Endothelial cell of umbilical vein (primary cell): ENCODE results near the gene VDR. TPM values are rescaled to one million over a fixed set of nuclear protein-coding genes. Genes with fewer than 3 reads are reported as not detected.

Experiments used
- BruUV-seq: library from RNA; stranded (reverse); fragments of 400-500 nt; replicated peaks from 2 replicates; lab custom pipeline; 2021; lab: Mats Ljungman, UMichigan
- CTCF ChIA-PET: fragments of 300-600, 350-600 bp; sonication (Branson Sonifier 250); formaldehyde crosslinking; loops from one replicate; lab custom pipeline; 2021; ENCODE audit warnings: antibody characterized with exemption, inconsistent platforms; lab: Charles Lee
- POLR2A ChIA-PET: fragments of 300-600, 350-600 bp; sonication (Branson Sonifier 250); formaldehyde crosslinking; loops from one replicate; lab custom pipeline; 2021; ENCODE audit warnings: antibody characterized with exemption, inconsistent platforms; lab: Charles Lee
- DNase-seq: peaks from one replicate; pipeline ENCODE4 v3.0.0-alpha.2; 2011; ENCODE audit warnings: low read depth, low spot score
- FAIRE-seq: peaks from 2 replicates; lab custom pipeline; 2011; peaks lifted over from hg19 to GRCh38; lab: Jason Lieb, UNC
- H2AFZ ChIP-seq: 2 replicates; pipeline ENCODE4 v1.6.0; 2012; ENCODE audit warnings: low read depth, low read length, control low read depth, inconsistent platforms
- H3K27ac ChIP-seq: 2 replicates; pipeline ENCODE4 v1.5.1; 2011; ENCODE audit warnings: low read depth, mild to moderate bottlenecking, control low read depth, low read length, moderate library complexity; ENCODE audit not compliant: insufficient read depth
- H3K27me3 ChIP-seq, 2 experiments: 2 replicates each; pipeline versions ENCODE4 v1.6.0 to v1.6.1; 2011; ENCODE audit warnings: low read length in 2 of 2, mixed read lengths in 1 of 2; ENCODE audit not compliant: control insufficient read depth in 2 of 2, insufficient read depth in 2 of 2
- H3K36me3 ChIP-seq, 2 experiments: 2 replicates in 1 of 2; 3 replicates in 1 of 2; pipeline ENCODE4 v1.5.1; 2011; ENCODE audit warnings: low read length in 2 of 2, mild to moderate bottlenecking in 1 of 2, moderate library complexity in 1 of 2; ENCODE audit not compliant: control insufficient read depth in 2 of 2, insufficient read depth in 2 of 2; ENCODE audit errors: extremely low read depth in 1 of 2
- H3K4me1 ChIP-seq: 3 replicates; pipeline ENCODE4 v1.5.1; 2011; ENCODE audit warnings: mild to moderate bottlenecking, low read length; ENCODE audit not compliant: control insufficient read depth, insufficient read depth; ENCODE audit errors: extremely low read depth
- H3K4me2 ChIP-seq: 2 replicates; pipeline ENCODE4 v1.6.1; 2011; ENCODE audit warnings: low read length, control low read depth, mixed read lengths; ENCODE audit not compliant: insufficient read depth
- H3K4me3 ChIP-seq, 3 experiments: fragments of 200-600 bp in 1 of 3; sonication (generic), shearing (Covaris generic) in 1 of 3; replicated peaks in 1 of 3; 2 replicates each; pipeline ENCODE4 v1.5.1; 2011 to 2016; ENCODE audit warnings: control low read depth in 3 of 3, low read length in 3 of 3, mild to moderate bottlenecking in 2 of 3, inconsistent platforms in 1 of 3, low read depth in 1 of 3, moderate library complexity in 1 of 3; ENCODE audit not compliant: insufficient read depth in 1 of 3
- H3K79me2 ChIP-seq: 2 replicates; pipeline ENCODE4 v1.6.0; 2012; ENCODE audit warnings: low read length, inconsistent platforms; ENCODE audit not compliant: control insufficient read depth, insufficient read depth
- H3K9ac ChIP-seq: replicated peaks from 2 replicates; pipeline ENCODE3; 2011; ENCODE audit warnings: low read length, control low read depth; ENCODE audit not compliant: insufficient read depth; ENCODE audit errors: extremely low read depth
- H3K9me1 ChIP-seq: replicated peaks from 3 replicates; pipeline ENCODE4 v1.6.0; 2011; ENCODE audit warnings: mild to moderate bottlenecking, low read length; ENCODE audit not compliant: control insufficient read depth, insufficient read depth; ENCODE audit errors: extremely low read depth
- H3K9me3 ChIP-seq: replicated peaks from 2 replicates; pipeline ENCODE4 v1.5.1; 2012; ENCODE audit warnings: low read length, inconsistent platforms; ENCODE audit not compliant: control insufficient read depth, insufficient read depth
- H4K20me1 ChIP-seq: replicated peaks from 2 replicates; pipeline ENCODE3; 2011; ENCODE audit warnings: mild to moderate bottlenecking, low read length; ENCODE audit not compliant: control insufficient read depth, insufficient read depth; ENCODE audit errors: extremely low read depth
- EZH2 ChIP-seq: IDR thresholded peaks from 2 replicates; pipeline ENCODE4 v1.6.1; 2012; ENCODE audit warnings: borderline replicate concordance, low read depth, mild to moderate bottlenecking, moderate library complexity, low read length, inconsistent platforms; ENCODE audit not compliant: severe bottlenecking
- FOS ChIP-seq: IDR thresholded peaks from 2 replicates; pipeline ENCODE4 v1.6.1; 2011; ENCODE audit warnings: mild to moderate bottlenecking, low read length, moderate library complexity, borderline replicate concordance; ENCODE audit not compliant: insufficient read depth
- GATA2 ChIP-seq: IDR thresholded peaks from 2 replicates; pipeline ENCODE4 v1.7.0; 2011; ENCODE audit warnings: low read depth, mild to moderate bottlenecking, moderate library complexity, mixed read lengths, low read length; ENCODE audit not compliant: insufficient read length, insufficient read depth
- JUN ChIP-seq: IDR thresholded peaks from 2 replicates; pipeline ENCODE4 v1.6.1; 2011; ENCODE audit warnings: borderline replicate concordance, low read depth; ENCODE audit not compliant: insufficient read length, insufficient read depth
- MYC ChIP-seq: IDR thresholded peaks from one replicate; pipeline ENCODE4 v1.6.1; 2011; ENCODE audit warnings: mild to moderate bottlenecking, low read depth, low read length
- POLR2A ChIP-seq: IDR thresholded peaks from 2 replicates; pipeline ENCODE4 v1.6.1; 2012; ENCODE audit warnings: low read depth, mild to moderate bottlenecking, control low read depth, low read length
- POLR2AphosphoS5 ChIP-seq: IDR thresholded peaks from 2 replicates; pipeline ENCODE4 v1.6.1; 2012; ENCODE audit warnings: low read depth, mild to moderate bottlenecking, control low read depth, low read length, moderate library complexity; ENCODE audit not compliant: insufficient read depth
- dilution Hi-C: fragments of 300-500 bp; cut with MboI; formaldehyde crosslinking; loops from one replicate; pipeline ENCODE4 v1.15.0; 2019; ENCODE audit warnings: low sequenced_read_pairs; ENCODE audit not compliant: extremely low pct_ligation_motif_present
- intact Hi-C: fragments of 100-400 bp; cut with micrococcal nuclease; formaldehyde crosslinking; loops from one replicate; pipeline ENCODE4 v1.10.0; 2022
- polyA plus RNA-seq, 4 experiments: library from polyadenylated mRNA; depleted of rRNA in 3 of 4; stranded (reverse) in 3 of 4; unstranded in 1 of 4; fragments of >200 nt; gene quantifications; 2 replicates each; pipeline versions ENCODE4 v1.2.1 to v1.2.3, GENCODE V29; 2011 to 2012; ENCODE audit warnings: missing spikeins in 1 of 4
- total RNA-seq: library from RNA; stranded (reverse); gene quantifications from 2 replicates; pipeline ENCODE4 v1.2.3, GENCODE V29; 2021
- TF ChIP-seq, protein P1 (sequence below), 2 donors: IDR thresholded peaks; 1 replicate in 1 of 2; 2 replicates in 1 of 2; pipeline ENCODE4 v1.5.1; 2011; ENCODE audit warnings: low read length in 2 of 2, mild to moderate bottlenecking in 2 of 2, moderate library complexity in 2 of 2, control low read depth in 1 of 2, inconsistent platforms in 1 of 2, low read depth in 1 of 2; ENCODE audit not compliant: insufficient read depth in 1 of 2; ENCODE audit errors: extremely low read depth in 1 of 2
- TF ChIP-seq, protein P2 (sequence below): IDR thresholded peaks from 2 replicates; pipeline ENCODE4 v1.6.1; 2011; ENCODE audit not compliant: insufficient read depth, insufficient read length

VDR gene
- total and polyA plus RNA-seq, 2 donors (not counting 3 experiments of a cell fraction or from before 2014, with no cell fraction given): 0.73 to 0.91 TPM

DNA sequence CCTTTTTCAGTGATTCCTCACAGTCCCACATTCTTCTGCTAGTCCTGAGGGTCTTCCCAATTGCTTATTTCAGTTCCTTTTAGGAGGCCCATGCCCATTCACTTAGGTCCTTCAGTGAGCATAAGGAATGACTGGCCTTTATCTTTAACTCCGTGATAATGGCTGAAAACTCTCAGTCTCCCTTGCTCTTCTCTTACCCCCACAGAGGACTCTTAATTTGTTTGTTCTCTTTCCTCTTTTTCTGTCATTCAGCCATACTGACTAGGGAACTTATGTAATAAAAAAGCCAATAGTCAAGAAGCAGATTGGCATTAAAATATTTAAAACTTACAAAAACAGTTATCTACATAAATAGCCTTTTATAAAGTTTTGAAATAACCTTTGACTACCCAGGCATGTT lies 17.1 kb upstream of the VDR start:
- H3K36me3 ChIP-seq: no peaks in the 10 kb centered on the region
- intact Hi-C loops: no loop called here
- H2AFZ ChIP-seq: no peak overlapping the region
- peaks cover 23 to 39% of the 10 kb centered on the region in 2 experiments for H3K27me3 ChIP-seq
- no peak overlapping the region for H3K4me3 ChIP-seq
- POLR2A ChIA-PET: no interaction called here
- H3K4me1 ChIP-seq: no peaks in the 10 kb centered on the region
- no peaks in the 10 kb centered on the region for H3K79me2 ChIP-seq
- no peak overlapping the region for H3K27ac ChIP-seq
- no peak overlapping the region for H3K9ac ChIP-seq
- H3K9me3 ChIP-seq: no peaks in the 10 kb centered on the region
- CTCF ChIA-PET: interaction anchor here (1.1 kb wide), 1 partner anchor 20 kb away, joined by 3 read pairs; no protein-coding TSS in a partner anchor
- BruUV-seq: no TSS peak
- H3K4me2 ChIP-seq: no peak overlapping the region
- DNase-seq (no peak), FAIRE-seq (no peak)
- no peaks in the 10 kb centered on the region for H4K20me1 ChIP-seq
- TF ChIP-seq MYC (no peak), EZH2 (no peak)
- no peaks in the 10 kb centered on the region for H3K9me1 ChIP-seq
- dilution Hi-C loops: no loop called here

DNA sequence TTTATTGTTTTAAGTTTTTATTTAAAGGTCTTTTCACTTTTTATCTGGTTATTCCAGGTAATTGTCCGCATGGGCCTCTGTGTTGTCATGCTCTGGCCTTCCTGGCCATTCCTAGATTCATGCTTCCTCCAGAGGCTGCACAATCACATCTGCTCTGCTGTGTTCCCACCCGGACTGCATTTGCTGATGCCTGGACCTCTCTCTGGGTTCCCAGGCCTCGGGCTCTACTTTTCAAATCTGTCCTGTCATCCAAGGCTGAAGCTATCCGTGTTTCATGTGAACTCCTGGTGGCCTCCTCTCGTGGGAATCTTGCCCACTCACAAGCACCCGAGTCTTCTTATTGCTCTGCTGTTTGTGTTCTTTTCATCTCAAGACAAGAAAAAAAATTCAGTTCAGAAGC lies 16.1 kb upstream of the VDR start:
- ChIA-PET POLR2A (no interaction called here), CTCF (interaction anchor here (1.1 kb wide), 1 partner anchor 21 kb away, joined by 3 read pairs; no protein-coding TSS in a partner anchor)
- TF ChIP-seq JUN: no peak
- TF ChIP-seq EZH2: no peak
- TF ChIP-seq, protein P1, sequence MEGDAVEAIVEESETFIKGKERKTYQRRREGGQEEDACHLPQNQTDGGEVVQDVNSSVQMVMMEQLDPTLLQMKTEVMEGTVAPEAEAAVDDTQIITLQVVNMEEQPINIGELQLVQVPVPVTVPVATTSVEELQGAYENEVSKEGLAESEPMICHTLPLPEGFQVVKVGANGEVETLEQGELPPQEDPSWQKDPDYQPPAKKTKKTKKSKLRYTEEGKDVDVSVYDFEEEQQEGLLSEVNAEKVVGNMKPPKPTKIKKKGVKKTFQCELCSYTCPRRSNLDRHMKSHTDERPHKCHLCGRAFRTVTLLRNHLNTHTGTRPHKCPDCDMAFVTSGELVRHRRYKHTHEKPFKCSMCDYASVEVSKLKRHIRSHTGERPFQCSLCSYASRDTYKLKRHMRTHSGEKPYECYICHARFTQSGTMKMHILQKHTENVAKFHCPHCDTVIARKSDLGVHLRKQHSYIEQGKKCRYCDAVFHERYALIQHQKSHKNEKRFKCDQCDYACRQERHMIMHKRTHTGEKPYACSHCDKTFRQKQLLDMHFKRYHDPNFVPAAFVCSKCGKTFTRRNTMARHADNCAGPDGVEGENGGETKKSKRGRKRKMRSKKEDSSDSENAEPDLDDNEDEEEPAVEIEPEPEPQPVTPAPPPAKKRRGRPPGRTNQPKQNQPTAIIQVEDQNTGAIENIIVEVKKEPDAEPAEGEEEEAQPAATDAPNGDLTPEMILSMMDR (IDR thresholded peaks at IDR 0.05; ENCODE audit: extremely low read depth in 1 of 2, insufficient read depth in 1 of 2, low read depth in 1 of 2, low read length in 2 of 2): no peak
- no peak for TF ChIP-seq GATA2
- TF ChIP-seq POLR2AphosphoS5: no peak
- TF ChIP-seq MYC: no peak
- no peak for TF ChIP-seq POLR2A
- TF ChIP-seq, protein P2, sequence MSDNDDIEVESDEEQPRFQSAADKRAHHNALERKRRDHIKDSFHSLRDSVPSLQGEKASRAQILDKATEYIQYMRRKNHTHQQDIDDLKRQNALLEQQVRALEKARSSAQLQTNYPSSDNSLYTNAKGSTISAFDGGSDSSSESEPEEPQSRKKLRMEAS: no peak
- TF ChIP-seq FOS: no peak
- BruUV-seq: no TSS peak
- Histone ChIP-seq H3K4me1 (no peaks in the 10 kb centered on the region), H2AFZ (no peak overlapping the region), H3K79me2 (no peaks in the 10 kb centered on the region), H3K27me3 (peaks cover 15 to 32% of the 10 kb centered on the region in 2 experiments), H3K27ac (no peak overlapping the region), H3K9me1 (no peaks in the 10 kb centered on the region), H3K36me3 (no peaks in the 10 kb centered on the region), H3K9me3 (no peaks in the 10 kb centered on the region), H3K9ac (no peak overlapping the region), H4K20me1 (no peaks in the 10 kb centered on the region), H3K4me3 (no peak overlapping the region), H3K4me2 (no peak overlapping the region)
- intact Hi-C loops: no loop called here
- DNase-seq (no peak), FAIRE-seq (no peak)
- dilution Hi-C loops: no loop called here
